HCT116 (cell line): ENCODE data around the gene MNDA. TPM values are rescaled to one million over a fixed set of nuclear protein-coding genes. Genes with fewer than 3 reads are reported as not detected.

Experiments
- ATAC-seq: fragments of 200-7000 bp; cut with Tn5 transposase; 2 replicates; pipeline ENCODE4 v1.9.1; 2020; ENCODE audit warnings: mild to moderate bottlenecking, moderate library complexity
- BruUV-seq: library from RNA; stranded (reverse); fragments of 400-500 nt; replicated peaks from 2 replicates; lab custom pipeline; 2021; lab: Mats Ljungman, UMichigan
- CTCF ChIA-PET: fragments of 300-600 bp; sonication (Branson Sonifier 250); formaldehyde crosslinking; loops from one replicate; lab custom pipeline; 2021; ENCODE audit warnings: antibody characterized with exemption; lab: Charles Lee
- POLR2A ChIA-PET: fragments of 300-600, 350-600 bp; sonication (Branson Sonifier 250); formaldehyde crosslinking; loops from one replicate; lab custom pipeline; 2021; ENCODE audit warnings: antibody characterized with exemption; lab: Charles Lee
- RAD21 ChIA-PET, 2 experiments: fragments of 300-600 bp; sonication (Branson Sonifier 250); formaldehyde crosslinking; loops; one replicate each; lab custom pipeline; 2023; ENCODE audit warnings: low total read pairs in 2 of 2; ENCODE audit not compliant: uncharacterized antibody in 2 of 2, unreplicated experiment in 2 of 2, low non-redundant PET in 1 of 2; lab: Charles Lee
- DNase-seq: peaks from one replicate; pipeline ENCODE4 v3.0.0-alpha.2; 2010; ENCODE audit warnings: low read depth, low spot score
- H2AFZ ChIP-seq: fragments of 200-600 bp; shearing (Covaris generic), sonication (generic); 2 replicates; pipeline ENCODE4 v1.6.1; 2017; ENCODE audit warnings: low read depth, mixed run types, mixed read lengths, antibody characterized with exemption, low read length; ENCODE audit not compliant: poor library complexity, severe bottlenecking
- H3K27ac ChIP-seq: 2 replicates; pipeline ENCODE4 v1.5.1; 2012; ENCODE audit warnings: low read depth, low read length
- H3K27me3 ChIP-seq: fragments of 200-600 bp; sonication (generic); 2 replicates; pipeline ENCODE4 v1.6.1; 2016; ENCODE audit warnings: mixed run types, low read length, mixed read lengths; ENCODE audit not compliant: insufficient read depth
- H3K36me3 ChIP-seq, 2 experiments: fragments of 200-500 bp in 1 of 2; fragments of 200-600 bp in 1 of 2; sonication (Bioruptor generic) in 1 of 2; sonication (generic) in 1 of 2; 2 replicates each; pipeline versions ENCODE4 v1.5.1 to v1.6.1; 2014 to 2016; ENCODE audit warnings: low read length in 2 of 2, inconsistent platforms in 1 of 2, mixed read lengths in 1 of 2, mixed run types in 1 of 2; ENCODE audit not compliant: insufficient read depth in 2 of 2, control insufficient read depth in 1 of 2
- H3K4me1 ChIP-seq, 2 experiments: fragments of 200-600 bp in 1 of 2; sonication (generic) in 1 of 2; 2 replicates each; pipeline versions ENCODE4 v1.5.1 to v1.6.1; 2012 to 2017; ENCODE audit warnings: low read length in 2 of 2, inconsistent platforms in 1 of 2, mild to moderate bottlenecking in 1 of 2, mixed read lengths in 1 of 2, mixed run types in 1 of 2, moderate library complexity in 1 of 2; ENCODE audit not compliant: insufficient read depth in 2 of 2, control insufficient read depth in 1 of 2
- H3K4me2 ChIP-seq: fragments of 200-600 bp; sonication (generic); 2 replicates; pipeline ENCODE4 v1.6.1; 2017; ENCODE audit warnings: mixed run types, low read length, mixed read lengths
- H3K4me3 ChIP-seq, 2 experiments: fragments of 200-600 bp in 1 of 2; sonication (generic) in 1 of 2; replicated peaks in 1 of 2; 2 replicates each; pipeline ENCODE4 v1.5.1; 2011 to 2016; ENCODE audit warnings: low read length in 2 of 2, control low read depth in 1 of 2, low read depth in 1 of 2, mild to moderate bottlenecking in 1 of 2, mixed read lengths in 1 of 2, mixed run types in 1 of 2
- H3K79me2 ChIP-seq: fragments of 200-600 bp; sonication (generic); 2 replicates; pipeline ENCODE4 v1.6.1; 2017; ENCODE audit warnings: mild to moderate bottlenecking, mixed run types, low read length, moderate library complexity, mixed read lengths; ENCODE audit not compliant: insufficient read depth
- H3K9ac ChIP-seq: fragments of 200-600 bp; sonication (generic); 2 replicates; pipeline ENCODE4 v1.6.1; 2016; ENCODE audit warnings: low read length, mixed read lengths
- H3K9me2 ChIP-seq: fragments of 200-600 bp; sonication (generic), shearing (Covaris generic); 2 replicates; pipeline ENCODE4 v1.6.1; 2017; ENCODE audit warnings: mixed run types, mild to moderate bottlenecking, moderate library complexity; ENCODE audit not compliant: insufficient read depth
- H3K9me3 ChIP-seq, 2 experiments: fragments of 200-500 bp in 1 of 2; fragments of 200-600 bp in 1 of 2; sonication (Bioruptor generic) in 1 of 2; sonication (generic) in 1 of 2; 2 replicates each; pipeline ENCODE4 v1.6.1; 2014 to 2017; ENCODE audit warnings: low read length in 2 of 2, mixed read lengths in 2 of 2, inconsistent platforms in 1 of 2, low read depth in 1 of 2, mild to moderate bottlenecking in 1 of 2, mixed run types in 1 of 2, moderate library complexity in 1 of 2; ENCODE audit not compliant: control insufficient read depth in 1 of 2, insufficient read depth in 1 of 2
- H4K20me1 ChIP-seq: fragments of 200-600 bp; sonication (generic), shearing (Covaris generic); 2 replicates; pipeline ENCODE4 v1.6.1; 2017; ENCODE audit warnings: mixed run types, mild to moderate bottlenecking, moderate library complexity; ENCODE audit not compliant: insufficient read depth
- ATF3 ChIP-seq: IDR thresholded peaks from 2 replicates; pipeline ENCODE4 v1.6.1; 2012
- CBX3 ChIP-seq: IDR thresholded peaks from 2 replicates; pipeline ENCODE4 v1.6.1; 2012; ENCODE audit warnings: low read depth
- EGR1 ChIP-seq: IDR thresholded peaks from 2 replicates; pipeline ENCODE4 v1.6.1; 2012; ENCODE audit warnings: low read depth
- ELF1 ChIP-seq: IDR thresholded peaks from 2 replicates; pipeline ENCODE4 v1.6.1; 2012; ENCODE audit warnings: low read depth, borderline replicate concordance
- EZH2phosphoT487 ChIP-seq: fragments of 200-600 bp; IDR thresholded peaks from 2 replicates; pipeline ENCODE4 v1.6.1; 2018; ENCODE audit warnings: antibody characterized with exemption, borderline replicate concordance
- FOSL1 ChIP-seq: IDR thresholded peaks from 2 replicates; pipeline ENCODE4 v1.6.1; 2012; ENCODE audit warnings: low read depth
- JUND ChIP-seq: IDR thresholded peaks from 2 replicates; pipeline ENCODE4 v1.6.1; 2012
- MAX ChIP-seq: IDR thresholded peaks from 2 replicates; pipeline ENCODE4 v1.6.1; 2012
- POLR2A ChIP-seq: IDR thresholded peaks from 2 replicates; pipeline ENCODE4 v1.7.0; 2011; ENCODE audit warnings: borderline replicate concordance; ENCODE audit not compliant: insufficient read depth, insufficient read length; ENCODE audit errors: extremely low read depth
- RAD21 ChIP-seq: IDR thresholded peaks from 2 replicates; pipeline ENCODE4 v1.6.1; 2012; ENCODE audit warnings: low read depth, mild to moderate bottlenecking
- SIN3A ChIP-seq: IDR thresholded peaks from 2 replicates; pipeline ENCODE4 v1.6.1; 2012; ENCODE audit warnings: low read depth
- SP1 ChIP-seq: IDR thresholded peaks from 2 replicates; pipeline ENCODE4 v1.6.1; 2012; ENCODE audit warnings: low read depth
- SRF ChIP-seq: IDR thresholded peaks from 2 replicates; pipeline ENCODE4 v1.6.1; 2012; ENCODE audit warnings: low read depth
- ZBTB33 ChIP-seq: IDR thresholded peaks from 2 replicates; pipeline ENCODE4 v1.6.1; 2011; ENCODE audit warnings: mild to moderate bottlenecking, low read length, moderate library complexity; ENCODE audit not compliant: insufficient replicate concordance; ENCODE audit errors: extremely low read depth
- ZFX ChIP-seq: fragments of 450-650 bp; IDR thresholded peaks from 2 replicates; pipeline ENCODE4 v1.6.1; 2017
- ZNF274 ChIP-seq: fragments of 200-500 bp; sonication (Bioruptor generic); IDR thresholded peaks from 2 replicates; pipeline ENCODE4 v1.6.1; 2014; ENCODE audit warnings: mild to moderate bottlenecking, low read depth, low read length, inconsistent platforms
- intact Hi-C: fragments of 100-400 bp; cut with micrococcal nuclease; formaldehyde crosslinking; loops from 2 replicates; pipeline ENCODE4 v1.10.0; 2022
- total RNA-seq: library from RNA; stranded (reverse); gene quantifications from one replicate; pipeline ENCODE4 v1.2.1, GENCODE V29; 2021; ENCODE audit not compliant: unreplicated experiment
- TF ChIP-seq, protein P1 (sequence below): IDR thresholded peaks from 2 replicates; pipeline ENCODE4 v1.6.1; 2012; ENCODE audit warnings: low read depth
- TF ChIP-seq, protein P2 (sequence below), 3 experiments: fragments of 200-600 bp in 1 of 3; sonication (generic) in 1 of 3; IDR thresholded peaks in 2 of 3; conservative IDR thresholded peaks in 1 of 3; 2 replicates each; pipeline ENCODE4 v1.5.1; 2012 to 2017; ENCODE audit warnings: low read depth in 2 of 3, low read length in 2 of 3, antibody characterized with exemption in 1 of 3, borderline replicate concordance in 1 of 3, control low read depth in 1 of 3, mild to moderate bottlenecking in 1 of 3, mixed read lengths in 1 of 3, mixed run types in 1 of 3, moderate library complexity in 1 of 3; ENCODE audit not compliant: insufficient read depth in 1 of 3

MNDA gene
- total RNA-seq, 1 experiment from 2014 or later = not detected

DNA sequence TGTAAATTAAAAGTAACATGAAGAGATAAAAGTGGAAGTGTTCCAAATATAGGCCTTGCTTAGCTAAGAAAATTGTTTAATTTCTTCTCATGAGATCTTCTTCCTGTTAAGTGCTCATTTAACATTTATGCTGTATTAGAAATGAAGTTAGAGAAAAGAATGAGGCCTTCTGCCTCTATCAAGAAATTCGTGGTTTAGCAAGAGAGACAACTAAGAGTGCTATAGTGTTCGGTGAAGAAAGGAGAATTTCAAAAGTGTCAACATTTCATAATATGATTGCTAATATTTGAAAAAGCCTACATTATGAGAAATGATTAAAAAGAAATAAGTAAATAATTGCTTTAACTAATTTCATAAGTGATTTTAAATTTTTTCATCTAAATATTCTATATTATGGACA lies 18.8 kb upstream of the MNDA start:
- H3K27ac ChIP-seq = no peak overlapping the region
- no TSS peak for BruUV-seq
- H3K79me2 ChIP-seq = no peaks in the 10 kb centered on the region
- ChIA-PET POLR2A (no interaction called here), RAD21 (no interaction called here), CTCF (no interaction called here)
- H4K20me1 ChIP-seq = no peaks in the 10 kb centered on the region
- DNase-seq (no peak), ATAC-seq (no peak)
- no peak overlapping the region for H2AFZ ChIP-seq
- no peaks in the 10 kb centered on the region for H3K4me1 ChIP-seq
- H3K9ac ChIP-seq = no peak overlapping the region
- H3K4me2 ChIP-seq = no peak overlapping the region
- H3K9me2 ChIP-seq = no peaks in the 10 kb centered on the region
- H3K27me3 ChIP-seq = no peaks in the 10 kb centered on the region
- no peak overlapping the region for H3K4me3 ChIP-seq
- no peaks in the 10 kb centered on the region for H3K9me3 ChIP-seq
- TF ChIP-seq CBX3 (no peak), MAX (no peak), JUND (no peak), ZNF274 (no peak), EGR1 (no peak), SRF (no peak), ELF1 (no peak), FOSL1 (no peak), EZH2phosphoT487 (no peak), SP1 (no peak), ATF3 (no peak), ZBTB33 (no peak), POLR2A (no peak), ZFX (no peak), RAD21 (no peak), SIN3A (no peak)
- TF ChIP-seq, protein P1, sequence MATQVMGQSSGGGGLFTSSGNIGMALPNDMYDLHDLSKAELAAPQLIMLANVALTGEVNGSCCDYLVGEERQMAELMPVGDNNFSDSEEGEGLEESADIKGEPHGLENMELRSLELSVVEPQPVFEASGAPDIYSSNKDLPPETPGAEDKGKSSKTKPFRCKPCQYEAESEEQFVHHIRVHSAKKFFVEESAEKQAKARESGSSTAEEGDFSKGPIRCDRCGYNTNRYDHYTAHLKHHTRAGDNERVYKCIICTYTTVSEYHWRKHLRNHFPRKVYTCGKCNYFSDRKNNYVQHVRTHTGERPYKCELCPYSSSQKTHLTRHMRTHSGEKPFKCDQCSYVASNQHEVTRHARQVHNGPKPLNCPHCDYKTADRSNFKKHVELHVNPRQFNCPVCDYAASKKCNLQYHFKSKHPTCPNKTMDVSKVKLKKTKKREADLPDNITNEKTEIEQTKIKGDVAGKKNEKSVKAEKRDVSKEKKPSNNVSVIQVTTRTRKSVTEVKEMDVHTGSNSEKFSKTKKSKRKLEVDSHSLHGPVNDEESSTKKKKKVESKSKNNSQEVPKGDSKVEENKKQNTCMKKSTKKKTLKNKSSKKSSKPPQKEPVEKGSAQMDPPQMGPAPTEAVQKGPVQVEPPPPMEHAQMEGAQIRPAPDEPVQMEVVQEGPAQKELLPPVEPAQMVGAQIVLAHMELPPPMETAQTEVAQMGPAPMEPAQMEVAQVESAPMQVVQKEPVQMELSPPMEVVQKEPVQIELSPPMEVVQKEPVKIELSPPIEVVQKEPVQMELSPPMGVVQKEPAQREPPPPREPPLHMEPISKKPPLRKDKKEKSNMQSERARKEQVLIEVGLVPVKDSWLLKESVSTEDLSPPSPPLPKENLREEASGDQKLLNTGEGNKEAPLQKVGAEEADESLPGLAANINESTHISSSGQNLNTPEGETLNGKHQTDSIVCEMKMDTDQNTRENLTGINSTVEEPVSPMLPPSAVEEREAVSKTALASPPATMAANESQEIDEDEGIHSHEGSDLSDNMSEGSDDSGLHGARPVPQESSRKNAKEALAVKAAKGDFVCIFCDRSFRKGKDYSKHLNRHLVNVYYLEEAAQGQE = no peak
- TF ChIP-seq, protein P2, sequence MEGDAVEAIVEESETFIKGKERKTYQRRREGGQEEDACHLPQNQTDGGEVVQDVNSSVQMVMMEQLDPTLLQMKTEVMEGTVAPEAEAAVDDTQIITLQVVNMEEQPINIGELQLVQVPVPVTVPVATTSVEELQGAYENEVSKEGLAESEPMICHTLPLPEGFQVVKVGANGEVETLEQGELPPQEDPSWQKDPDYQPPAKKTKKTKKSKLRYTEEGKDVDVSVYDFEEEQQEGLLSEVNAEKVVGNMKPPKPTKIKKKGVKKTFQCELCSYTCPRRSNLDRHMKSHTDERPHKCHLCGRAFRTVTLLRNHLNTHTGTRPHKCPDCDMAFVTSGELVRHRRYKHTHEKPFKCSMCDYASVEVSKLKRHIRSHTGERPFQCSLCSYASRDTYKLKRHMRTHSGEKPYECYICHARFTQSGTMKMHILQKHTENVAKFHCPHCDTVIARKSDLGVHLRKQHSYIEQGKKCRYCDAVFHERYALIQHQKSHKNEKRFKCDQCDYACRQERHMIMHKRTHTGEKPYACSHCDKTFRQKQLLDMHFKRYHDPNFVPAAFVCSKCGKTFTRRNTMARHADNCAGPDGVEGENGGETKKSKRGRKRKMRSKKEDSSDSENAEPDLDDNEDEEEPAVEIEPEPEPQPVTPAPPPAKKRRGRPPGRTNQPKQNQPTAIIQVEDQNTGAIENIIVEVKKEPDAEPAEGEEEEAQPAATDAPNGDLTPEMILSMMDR (IDR thresholded peaks at IDR 0.05 in 2 of 3, conservative IDR thresholded peaks at IDR 0.05 in 1 of 3; ENCODE audit: borderline replicate concordance in 1 of 3, insufficient read depth in 1 of 3, low read depth in 2 of 3, low read length in 2 of 3) = no peak
- TF ChIP-seq, all 23 proteins: peak for 0
- intact Hi-C loops = no loop called here
- no peaks in the 10 kb centered on the region for H3K36me3 ChIP-seq
